PC-3 (cell line): Measurements from ENCODE around the gene MS4A8. TPM values are rescaled to one million over a fixed set of nuclear protein-coding genes. Genes with fewer than 3 reads are reported as not detected.

Source experiments
- total RNA-seq: library from RNA; depleted of rRNA; stranded (reverse); fragments of >200 nt; gene quantifications from 2 replicates; pipeline ENCODE4 v1.2.3, GENCODE V29; 2014; rRNA removed

The MS4A8 gene
- total RNA-seq, 1 experiment from 2014 or later = not detected

Other genes with a start within 250 kb of the MS4A8 start
- gene MS4A1, start 243.8 kb upstream of the MS4A8 start, total RNA-seq = not detected in 2 replicates
- gene MS4A12, start 206.8 kb upstream of the MS4A8 start, total RNA-seq = not detected in 2 replicates
- gene MS4A13, start 184.2 kb upstream of the MS4A8 start, total RNA-seq = not detected in 2 replicates
- gene MS4A18, start 25.1 kb downstream of the MS4A8 start, total RNA-seq = not detected in 2 replicates
- gene MS4A15, start 57.3 kb downstream of the MS4A8 start, total RNA-seq = not detected in 2 replicates
- gene MS4A10, start 85.7 kb downstream of the MS4A8 start, total RNA-seq = not detected in 2 replicates
- 67.9 and 108 TPM in 2 replicates for gene CCDC86, start 142.5 kb downstream of the MS4A8 start, total RNA-seq
- gene PTGDR2, start 156.3 kb downstream of the MS4A8 start, total RNA-seq = 0.06 TPM in 1 of 2 replicates, not detected in the other
- not detected in 2 replicates for gene ZP1, start 167.9 kb downstream of the MS4A8 start, total RNA-seq
- gene PRPF19, start 207.0 kb downstream of the MS4A8 start, total RNA-seq = 165 and 177 TPM in 2 replicates
- 165 and 202 TPM in 2 replicates for gene TMEM109, start 214.5 kb downstream of the MS4A8 start, total RNA-seq
- 84.2 and 88.1 TPM in 2 replicates for gene TMEM132A, start 224.8 kb downstream of the MS4A8 start, total RNA-seq